Muscle of arm (tissue), 12 donors: ENCODE measurements around the gene TRAPPC8. TPM values are rescaled to one million over a fixed set of nuclear protein-coding genes. Genes with fewer than 3 reads are reported as not detected.
"Not testable (repeated sequence)": the region's sequence is repeated elsewhere in the genome, so short reads cannot be mapped to it uniquely, and the experiment has no call there.

ENCODE experiments used
- DNase-seq: peaks from one replicate; pipeline ENCODE4 v3.0.0-alpha.2; 2013
- polyA plus RNA-seq, 12 donors: library from polyadenylated mRNA; unstranded; fragments of 120-200 nt; gene quantifications; one replicate each; pipeline ENCODE4 v1.2.1, GENCODE V29; 2013; ENCODE audit not compliant: insufficient read length in 12 of 12

Gene TRAPPC8
- polyA plus RNA-seq, 12 donors = 28.4 to 51.5 (median 36.8) TPM; not detected in 1

GRCh38 chr18:31876707-31877106, 66.2 kb downstream of the TRAPPC8 start:
- DNase-seq = no peak

- DNase-seq = no peak
These were observed 67.6 kb downstream of the TRAPPC8 start for GRCh38 chr18:31875301-31875700.

GRCh38 chr18:31863103-31863502, 79.8 kb downstream of the TRAPPC8 start:
- no peak for DNase-seq

GRCh38 chr18:31860488-31860887, 82.4 kb downstream of the TRAPPC8 start:
- no peak for DNase-seq

GRCh38 chr18:31857526-31858106, 85.3 kb downstream of the TRAPPC8 start:
- no peak for DNase-seq

- no peak for DNase-seq
These were observed 92.1 kb downstream of the TRAPPC8 start for GRCh38 chr18:31850844-31851243.

- DNase-seq = no peak
These were observed 102.4 kb downstream of the TRAPPC8 start for GRCh38 chr18:31840499-31840898.

GRCh38 chr18:31837879-31838278, 105.0 kb downstream of the TRAPPC8 start:
- no peak for DNase-seq

- no peak for DNase-seq
These were observed 107.3 kb downstream of the TRAPPC8 start for GRCh38 chr18:31835528-31836133.

GRCh38 chr18:31831903-31832302, 111.0 kb downstream of the TRAPPC8 start:
- DNase-seq = no peak

GRCh38 chr18:31830686-31831085, 112.2 kb downstream of the TRAPPC8 start:
- DNase-seq = no peak

- DNase-seq = no peak
These were observed 114.3 kb downstream of the TRAPPC8 start for GRCh38 chr18:31828613-31829012.

GRCh38 chr18:31826673-31827325, 116.1 kb downstream of the TRAPPC8 start:
- DNase-seq = not testable (repeated sequence)

- no peak for DNase-seq
These were observed 117.2 kb downstream of the TRAPPC8 start for GRCh38 chr18:31825772-31826171.

GRCh38 chr18:31821545-31822171, 121.3 kb downstream of the TRAPPC8 start:
- no peak for DNase-seq

- no peak for DNase-seq
These were observed 123.1 kb downstream of the TRAPPC8 start for GRCh38 chr18:31819925-31820229.

GRCh38 chr18:31819106-31819924, 123.6 kb downstream of the TRAPPC8 start:
- DNase-seq = peak; percentile 56

- no peak for DNase-seq
These were observed 128.8 kb downstream of the TRAPPC8 start for GRCh38 chr18:31814132-31814531.

GRCh38 chr18:31810336-31811130, 132.4 kb downstream of the TRAPPC8 start:
- not testable (repeated sequence) for DNase-seq

- DNase-seq = not testable (repeated sequence)
These were observed 133.9 kb downstream of the TRAPPC8 start for GRCh38 chr18:31809049-31809448.

GRCh38 chr18:31801078-31801477, 141.8 kb downstream of the TRAPPC8 start:
- DNase-seq = no peak
